Stimulated activated CD8-positive, alpha-beta memory T cell treated with anti-CD3 and anti-CD28 coated beads, Interleukin-7, amount 100 ng/mL, for 4 hours (primary cell): ENCODE data around the gene KIF3B.
A peak's percentile ranks its signal among the peaks of the same experiment; 100 is the strongest.
"Not testable (repeated sequence)": the region's sequence is repeated elsewhere in the genome, so short reads cannot be mapped to it uniquely, and the experiment has no call there.

ENCODE experiments used
- DNase-seq, 2 donors: peaks; one replicate each; pipeline ENCODE4 v3.0.0-alpha.2; 2020; ENCODE audit warnings: low read depth in 2 of 2

Gene KIF3B

GRCh38 chr20:32355907-32356621, 78.6 kb downstream of the KIF3B start:
- not testable (repeated sequence) for DNase-seq

- no peak for DNase-seq
Measured at GRCh38 chr20:32356622-32357374, 79.3 kb downstream of the KIF3B start.

- no peak for DNase-seq
Measured at GRCh38 chr20:32357375-32357868, 80.0 kb downstream of the KIF3B start.

GRCh38 chr20:32357869-32358631, 80.6 kb downstream of the KIF3B start, which contains the start of gene ASXL1:
Gene ASXL1 (plus strand): TSS chr20:32358331. CDS start chr20:32358776, 445 bp downstream.
- peak; percentile 92 to 93 for DNase-seq

GRCh38 chr20:32358632-32358882, 81.1 kb downstream of the KIF3B start:
- DNase-seq, result no peak

- DNase-seq, result peak; percentile 43 to 70
Measured at GRCh38 chr20:32358883-32359632, 81.6 kb downstream of the KIF3B start.

GRCh38 chr20:32359633-32360332, 82.3 kb downstream of the KIF3B start:
- DNase-seq, result no peak

- DNase-seq, result no peak
Measured at GRCh38 chr20:32360333-32360634, 82.8 kb downstream of the KIF3B start.

- no peak for DNase-seq
Measured at GRCh38 chr20:32362901-32363364, 85.5 kb downstream of the KIF3B start.

- no peak for DNase-seq
Measured at GRCh38 chr20:32363492-32363891, 86.0 kb downstream of the KIF3B start.

- no peak for DNase-seq
Measured at GRCh38 chr20:32364554-32365208, 87.2 kb downstream of the KIF3B start.

- DNase-seq, result no peak
Measured at GRCh38 chr20:32365564-32365963, 88.1 kb downstream of the KIF3B start.

GRCh38 chr20:32366380-32366779, 88.9 kb downstream of the KIF3B start:
- no peak for DNase-seq

- DNase-seq, result no peak
Measured at GRCh38 chr20:32368323-32368722, 90.9 kb downstream of the KIF3B start.

GRCh38 chr20:32368925-32369324, 91.5 kb downstream of the KIF3B start:
- DNase-seq, result no peak

- no peak for DNase-seq
Measured at GRCh38 chr20:32370897-32371296, 93.4 kb downstream of the KIF3B start.

- DNase-seq, result no peak
Measured at GRCh38 chr20:32378461-32378860, 101.0 kb downstream of the KIF3B start.

GRCh38 chr20:32380037-32380436, 102.6 kb downstream of the KIF3B start:
- not testable (repeated sequence) for DNase-seq

- DNase-seq, result no peak
Measured at GRCh38 chr20:32380745-32381144, 103.3 kb downstream of the KIF3B start.

GRCh38 chr20:32382102-32382950, 104.9 kb downstream of the KIF3B start:
- DNase-seq, result no peak
